WTC11 (cell line): ENCODE results near the gene RIMBP2.

Experiments
- ATF6 ChIP-seq: sonication (generic); formaldehyde crosslinking; IDR thresholded peaks from 2 replicates; pipeline ENCODE4 v1.8.1; 2023; ENCODE audit warnings: mild to moderate bottlenecking, missing genetic modification reagents
- CBFB ChIP-seq: sonication (generic); formaldehyde crosslinking; IDR thresholded peaks from 2 replicates; pipeline ENCODE4 v1.8.1; 2022; ENCODE audit warnings: mild to moderate bottlenecking, low read depth, missing genetic modification reagents
- CREB1 ChIP-seq: sonication (generic); formaldehyde crosslinking; IDR thresholded peaks from 2 replicates; pipeline ENCODE4 v1.8.0; 2023; ENCODE audit warnings: mild to moderate bottlenecking, missing genetic modification reagents
- CTCF ChIP-seq: fragments of 200-600 bp; IDR thresholded peaks from 2 replicates; pipeline ENCODE4 v1.8.0; 2022; ENCODE audit warnings: antibody characterized with exemption
- GRHL2 ChIP-seq: fragments of 250-450 bp; sonication (Bioruptor Pico); IDR thresholded peaks from 2 replicates; pipeline ENCODE4 v1.8.0; 2022; ENCODE audit warnings: mild to moderate bottlenecking, moderate library complexity; ENCODE audit not compliant: insufficient replicate concordance, severe bottlenecking
- TCF7 ChIP-seq: sonication (generic); formaldehyde crosslinking; IDR thresholded peaks from 2 replicates; pipeline ENCODE4 v1.8.0; 2022; ENCODE audit warnings: mild to moderate bottlenecking, low read depth, missing genetic modification reagents, moderate library complexity
- TEAD4 ChIP-seq: sonication (generic); formaldehyde crosslinking; IDR thresholded peaks from 2 replicates; pipeline ENCODE4 v1.8.0; 2022; ENCODE audit warnings: mild to moderate bottlenecking, missing genetic modification reagents
- TP53 ChIP-seq: sonication (generic); formaldehyde crosslinking; IDR thresholded peaks from 2 replicates; pipeline ENCODE4 v1.8.1; 2023; ENCODE audit warnings: mild to moderate bottlenecking, missing genetic modification reagents
- ZBTB43 ChIP-seq: sonication (generic); formaldehyde crosslinking; IDR thresholded peaks from 2 replicates; pipeline ENCODE4 v1.8.1; 2023; ENCODE audit warnings: mild to moderate bottlenecking, missing genetic modification reagents
- ZNF416 ChIP-seq: fragments of 250-450 bp; sonication (Bioruptor Pico); IDR thresholded peaks from 2 replicates; pipeline ENCODE4 v1.9.0; 2021; ENCODE audit warnings: mild to moderate bottlenecking, inconsistent platforms

- TF ChIP-seq TP53 = no peak
- no peak for TF ChIP-seq CBFB (CRISPR knock-in tag)
- TF ChIP-seq ZBTB43 (CRISPR knock-in tag) = no peak
- no peak for TF ChIP-seq CTCF
- no peak for TF ChIP-seq ATF6 (CRISPR knock-in tag)
- no peak for TF ChIP-seq ZNF416 (CRISPR knock-in tag)
- TF ChIP-seq TCF7 (CRISPR knock-in tag) = no peak
- no peak for TF ChIP-seq CREB1 (CRISPR knock-in tag)
- TF ChIP-seq TEAD4 (CRISPR knock-in tag) = no peak
- TF ChIP-seq GRHL2 (CRISPR knock-in tag) = no peak
Observed at GRCh38 chr12:130646716-130647370, 69.3 kb downstream of the RIMBP2 start.
